Mesenchymal stem cell (in vitro differentiated cells and primary cell): ENCODE measurements around the gene OR5C1.
"Not testable (repeated sequence)": the region's sequence is repeated elsewhere in the genome, so short reads cannot be mapped to it uniquely, and the experiment has no call there.

Experiments
- DNase-seq: peaks from one replicate; pipeline ENCODE4 v3.0.0-alpha.2; 2013
- H2AFZ ChIP-seq: one replicate; pipeline ENCODE4 v1.6.1; 2013; ENCODE audit warnings: low read depth, mild to moderate bottlenecking, control low read depth, inconsistent platforms, low read length, moderate library complexity
- H2AK5ac ChIP-seq: 2 replicates; pipeline ENCODE4 v1.6.1; 2013; ENCODE audit warnings: low read length, moderate library complexity, mild to moderate bottlenecking, inconsistent platforms; ENCODE audit not compliant: severe bottlenecking
- H2BK120ac ChIP-seq: one replicate; pipeline ENCODE4 v1.6.1; 2013; ENCODE audit warnings: low read depth, mild to moderate bottlenecking, inconsistent platforms, low read length, moderate library complexity
- H2BK12ac ChIP-seq, 2 experiments: one replicate each; pipeline ENCODE4 v1.6.1; 2013; ENCODE audit warnings: inconsistent platforms in 2 of 2, low read length in 2 of 2, mild to moderate bottlenecking in 2 of 2, moderate library complexity in 2 of 2, control low read depth in 1 of 2
- H2BK15ac ChIP-seq: one replicate; pipeline ENCODE4 v1.6.1; 2013; ENCODE audit warnings: mild to moderate bottlenecking, low read depth, inconsistent platforms; ENCODE audit not compliant: poor library complexity, severe bottlenecking
- H2BK5ac ChIP-seq: 2 replicates; pipeline ENCODE4 v1.6.1; 2013; ENCODE audit warnings: low read depth, mild to moderate bottlenecking, low read length, control low read depth, inconsistent platforms; ENCODE audit not compliant: poor library complexity, severe bottlenecking
- H3K14ac ChIP-seq, 2 experiments: one replicate each; pipeline ENCODE4 v1.6.1; 2013; ENCODE audit warnings: inconsistent platforms in 2 of 2, low read length in 2 of 2, control low read depth in 1 of 2, mild to moderate bottlenecking in 1 of 2, moderate library complexity in 1 of 2
- H3K18ac ChIP-seq, 2 experiments: one replicate each; pipeline ENCODE4 v1.6.1; 2013; ENCODE audit warnings: inconsistent platforms in 2 of 2, low read length in 2 of 2, control low read depth in 1 of 2, low read depth in 1 of 2, mild to moderate bottlenecking in 1 of 2
- H3K23ac ChIP-seq, 2 experiments: one replicate each; pipeline ENCODE4 v1.6.1; 2013; ENCODE audit warnings: inconsistent platforms in 2 of 2, low read length in 2 of 2, mild to moderate bottlenecking in 2 of 2, moderate library complexity in 2 of 2, control low read depth in 1 of 2
- H3K27ac ChIP-seq: 2 replicates; pipeline ENCODE4 v1.5.1; 2013; ENCODE audit warnings: mild to moderate bottlenecking, moderate library complexity, low read length, control low read depth, inconsistent platforms; ENCODE audit not compliant: poor library complexity, severe bottlenecking
- H3K27me3 ChIP-seq, 2 experiments: 2 replicates each; pipeline versions ENCODE4 v1.6.1 to v1.7.0; 2013; ENCODE audit warnings: low read length in 2 of 2, mild to moderate bottlenecking in 2 of 2, moderate library complexity in 2 of 2, control low read depth in 1 of 2, inconsistent platforms in 1 of 2; ENCODE audit not compliant: control insufficient read depth in 1 of 2, insufficient read depth in 1 of 2
- H3K36me3 ChIP-seq, 2 experiments: 2 replicates each; pipeline versions ENCODE4 v1.6.1 to v1.7.0; 2013; ENCODE audit warnings: low read length in 2 of 2, control low read depth in 1 of 2, inconsistent platforms in 1 of 2, low read depth in 1 of 2, mild to moderate bottlenecking in 1 of 2; ENCODE audit not compliant: insufficient read depth in 2 of 2, control insufficient read depth in 1 of 2
- H3K4ac ChIP-seq, 2 experiments: one replicate each; pipeline ENCODE4 v1.6.1; 2013; ENCODE audit warnings: inconsistent platforms in 2 of 2, low read length in 2 of 2, mild to moderate bottlenecking in 2 of 2, moderate library complexity in 2 of 2, control low read depth in 1 of 2, low read depth in 1 of 2
- H3K4me1 ChIP-seq: 2 replicates; pipeline ENCODE4 v1.6.1; 2013; ENCODE audit warnings: low read depth, low read length, control low read depth; ENCODE audit not compliant: control insufficient read depth, insufficient read depth
- H3K4me2 ChIP-seq: 2 replicates; pipeline ENCODE4 v1.6.1; 2013; ENCODE audit warnings: low read length, mild to moderate bottlenecking, inconsistent platforms; ENCODE audit not compliant: poor library complexity, severe bottlenecking
- H3K4me3 ChIP-seq, 2 experiments: 2 replicates each; pipeline versions ENCODE4 v1.5.1 to v1.7.0; 2013; ENCODE audit warnings: low read length in 2 of 2, mild to moderate bottlenecking in 2 of 2, control low read depth in 1 of 2, low read depth in 1 of 2; ENCODE audit not compliant: insufficient read depth in 1 of 2
- H3K79me1 ChIP-seq: replicated peaks from 2 replicates; pipeline ENCODE4 v1.6.1; 2013; ENCODE audit warnings: mild to moderate bottlenecking, control low read depth, low read length, inconsistent platforms; ENCODE audit not compliant: poor library complexity, severe bottlenecking
- H3K9ac ChIP-seq: 2 replicates; pipeline ENCODE4 v1.7.0; 2013; ENCODE audit warnings: mild to moderate bottlenecking, low read length, moderate library complexity
- H3K9me3 ChIP-seq: 2 replicates; pipeline ENCODE4 v1.7.0; 2013; ENCODE audit warnings: mild to moderate bottlenecking, low read length; ENCODE audit not compliant: control insufficient read depth
- H4K8ac ChIP-seq: one replicate; pipeline ENCODE4 v1.6.1; 2013; ENCODE audit warnings: inconsistent platforms, mild to moderate bottlenecking, low read length, moderate library complexity
- H4K91ac ChIP-seq: one replicate; pipeline ENCODE4 v1.6.1; 2013; ENCODE audit warnings: mild to moderate bottlenecking, low read length, inconsistent platforms
- WGBS: methylation state at CpG from one replicate; pipeline ENCODE4 v1.1.7; 2013; ENCODE audit warnings: mixed read lengths; 5-methylcytosine and 5-hydroxymethylcytosine counted together

Gene OR5C1

GRCh38 chr9:122838441-122838840 is 49.7 kb downstream of the OR5C1 start:
- not testable (repeated sequence) for H3K4me1 ChIP-seq, H2BK12ac ChIP-seq, H4K8ac ChIP-seq, H4K91ac ChIP-seq, H3K4me2 ChIP-seq, H3K4me3 ChIP-seq, H2BK5ac ChIP-seq, H3K27ac ChIP-seq, H3K4ac ChIP-seq, H3K9me3 ChIP-seq, DNase-seq, H3K79me1 ChIP-seq, H3K18ac ChIP-seq, H2BK120ac ChIP-seq, H2AFZ ChIP-seq, H2AK5ac ChIP-seq, H3K36me3 ChIP-seq, H3K27me3 ChIP-seq, H2BK15ac ChIP-seq, H3K23ac ChIP-seq, H3K9ac ChIP-seq
- WGBS, result 68% methylated on average over 2 of the region's 3 CpGs
- H3K14ac ChIP-seq, result peak overlapping the region in 1 of 2 experiments; percentile 11
